Pancreas (tissue), 10 donors: ENCODE measurements around the gene TGFB1. TPM values are rescaled to one million over a fixed set of nuclear protein-coding genes. Genes with fewer than 3 reads are reported as not detected.

Source experiments
- ATAC-seq, 4 donors: fragments of 200-7000 bp; cut with Tn5 transposase; one replicate each; pipeline versions ENCODE4 v1.8.0 to v1.9.1; 2020; ENCODE audit warnings: mild to moderate bottlenecking in 4 of 4, moderate library complexity in 4 of 4
- DNase-seq, 6 donors: peaks; one replicate each; pipeline ENCODE4 v3.0.0-alpha.2; 2020
- FAIRE-seq: peaks from 2 replicates; lab custom pipeline; 2012; peaks lifted over from hg19 to GRCh38; lab: Jason Lieb, UNC
- H3K27ac ChIP-seq, 4 donors: fragments of 200-600 bp; sonication (generic); 1 replicate in 3 of 4; 2 replicates in 1 of 4; pipeline versions ENCODE4 v1.5.0 to v1.8.0; 2020
- H3K27me3 ChIP-seq, 4 donors: fragments of 200-600 bp; one replicate each; pipeline ENCODE4 v1.8.0; 2021
- H3K36me3 ChIP-seq, 3 donors: fragments of 200-600 bp; sonication (generic) in 1 of 3; one replicate each; pipeline versions ENCODE4 v1.5.0 to v1.8.0; 2020 to 2021
- H3K4me1 ChIP-seq, 3 donors: fragments of 200-600 bp; one replicate each; pipeline ENCODE4 v1.8.0; 2021
- H3K4me3 ChIP-seq, 4 donors: fragments of 200-600 bp; sonication (generic) in 2 of 4; one replicate each; pipeline versions ENCODE4 v1.5.0 to v1.8.0; 2020 to 2021
- H3K9me3 ChIP-seq, 4 donors: fragments of 200-600 bp; one replicate each; pipeline ENCODE4 v1.8.0; 2021
- WGBS, 2 donors: extraction: QIAGEN DNeasy Blood & Tissue Kit; methylation state at CpG; one replicate each; pipeline ENCODE4 v1.1.7; 2013; 5-methylcytosine and 5-hydroxymethylcytosine counted together
- intact Hi-C, 3 donors: fragments of 100-400 bp; cut with DNase I; formaldehyde crosslinking; loops; one replicate each; pipeline versions ENCODE4 v1.11.1 to v1.14.2; 2022
- polyA plus RNA-seq, 2 donors: library from polyadenylated mRNA; stranded (reverse); fragments of 200-250 nt; gene quantifications; one replicate each; pipeline ENCODE4 v1.2.3, GENCODE V29; 2013
- total RNA-seq, 6 donors: library from RNA; stranded (reverse); fragmentation: NEBNext Ultra II Directional in 4 of 6; extraction: Animal tissue kit (Norgen Biotek cat#: 25700) in 4 of 6; gene quantifications; one replicate each; pipeline versions ENCODE4 v1.2.1 to v1.2.4, GENCODE V29; 2021 to 2023
- TF ChIP-seq, protein P1 (sequence below), 4 donors: fragments of 200-600 bp; sonication (generic) in 3 of 4; IDR thresholded peaks; one replicate each; pipeline versions ENCODE4 v1.5.0 to v1.8.0; 2021; ENCODE audit warnings: antibody characterized with exemption in 4 of 4
- donor health status: healthy with polysubstance abuse.
- donor health status: DM: no; HTN: no; CAD: no; lungs with moderate emphysema.
- donor health status: DM: no; HTN: no; CAD: no.
- donor health status: control.
- donor health status: control.
- donor health status: Bipolar disorder and iron deficiency.
- donor health status: DM: yes; HTN: yes; CAD: no.
- donor health status: DM: no; HTN: no; CAD: no.
- donor health status: DM: no; HTN: no; CAD: no.
- donor health status: DM: yes; HTN: yes; CAD: no.

TGFB1 gene
- total and polyA plus RNA-seq, 8 donors = 3.3 to 32.3 (median 6.1) TPM

DNA sequence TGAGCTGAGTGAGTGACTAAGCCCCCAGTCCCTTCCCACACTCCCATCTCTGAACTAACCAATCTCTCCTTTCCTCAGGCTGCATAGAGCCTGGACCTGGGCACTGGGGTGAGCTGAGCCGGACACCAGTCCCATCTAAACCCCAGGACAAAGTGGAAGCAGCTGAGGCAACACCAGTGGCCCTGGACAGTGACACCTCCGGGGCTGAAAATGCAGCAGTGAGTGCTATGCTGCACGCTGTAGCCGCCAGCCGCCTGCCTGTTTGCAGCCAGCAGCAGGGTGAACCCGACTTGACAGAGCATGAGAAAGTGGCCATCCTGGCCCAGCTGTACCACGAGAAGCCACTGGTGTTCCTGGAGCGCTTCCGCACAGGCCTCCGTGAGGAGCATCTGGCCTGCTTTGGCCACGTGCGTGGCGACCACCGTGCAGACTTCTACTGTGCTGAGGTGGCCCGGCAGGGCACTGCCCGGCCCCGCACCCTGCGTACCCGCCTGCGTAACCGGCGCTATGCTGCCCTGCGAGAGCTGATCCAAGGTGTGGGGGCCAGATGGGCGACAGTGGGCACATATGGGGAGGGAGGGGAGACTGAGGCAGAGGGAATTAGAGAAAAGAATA is 37.3 kb downstream of the TGFB1 start:
- DNase-seq = no peak

DNA sequence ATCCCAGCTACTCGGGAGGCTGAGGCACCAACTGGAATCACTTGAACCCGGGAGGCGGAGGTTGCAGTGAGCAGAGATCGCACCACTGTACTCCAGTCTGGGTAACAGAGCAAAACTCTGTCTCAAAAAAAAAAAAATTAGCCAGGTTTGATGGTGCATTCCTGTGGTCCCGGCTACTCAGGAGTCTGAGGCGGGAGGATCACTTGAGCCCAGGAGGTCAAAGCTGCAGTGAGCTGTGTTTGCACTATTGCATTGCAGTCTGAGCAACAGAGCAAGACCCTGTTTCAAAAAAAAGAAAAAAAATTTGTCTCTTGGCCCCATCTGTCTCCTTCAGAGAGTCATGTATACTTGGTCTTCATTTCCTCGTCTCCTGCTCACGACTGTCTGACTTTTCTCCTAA is 42.1 kb downstream of the TGFB1 start:
- Histone ChIP-seq H3K36me3 (peaks cover 0 to 10% (median 8%) of the 10 kb centered on the region in 3 donors), H3K4me1 (peaks cover 6 to 25% (median 6%) of the 10 kb centered on the region in 3 donors), H3K27ac (no peak overlapping the region), H3K4me3 (no peak overlapping the region), H3K27me3 (no peaks in the 10 kb centered on the region), H3K9me3 (no peaks in the 10 kb centered on the region)
- TF ChIP-seq, protein P1, sequence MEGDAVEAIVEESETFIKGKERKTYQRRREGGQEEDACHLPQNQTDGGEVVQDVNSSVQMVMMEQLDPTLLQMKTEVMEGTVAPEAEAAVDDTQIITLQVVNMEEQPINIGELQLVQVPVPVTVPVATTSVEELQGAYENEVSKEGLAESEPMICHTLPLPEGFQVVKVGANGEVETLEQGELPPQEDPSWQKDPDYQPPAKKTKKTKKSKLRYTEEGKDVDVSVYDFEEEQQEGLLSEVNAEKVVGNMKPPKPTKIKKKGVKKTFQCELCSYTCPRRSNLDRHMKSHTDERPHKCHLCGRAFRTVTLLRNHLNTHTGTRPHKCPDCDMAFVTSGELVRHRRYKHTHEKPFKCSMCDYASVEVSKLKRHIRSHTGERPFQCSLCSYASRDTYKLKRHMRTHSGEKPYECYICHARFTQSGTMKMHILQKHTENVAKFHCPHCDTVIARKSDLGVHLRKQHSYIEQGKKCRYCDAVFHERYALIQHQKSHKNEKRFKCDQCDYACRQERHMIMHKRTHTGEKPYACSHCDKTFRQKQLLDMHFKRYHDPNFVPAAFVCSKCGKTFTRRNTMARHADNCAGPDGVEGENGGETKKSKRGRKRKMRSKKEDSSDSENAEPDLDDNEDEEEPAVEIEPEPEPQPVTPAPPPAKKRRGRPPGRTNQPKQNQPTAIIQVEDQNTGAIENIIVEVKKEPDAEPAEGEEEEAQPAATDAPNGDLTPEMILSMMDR (IDR thresholded peaks at IDR 0.05) = no peak
- WGBS, 2 donors = 86 to 90% methylated on average over 8 of the region's 8 CpGs
- DNase-seq = no peak
- no peak for FAIRE-seq
- intact Hi-C loops = no loop called here
- ATAC-seq = no peak

More for the DNA sequence above, 37.3 kb downstream of the TGFB1 start:
- H3K9me3 ChIP-seq = no peaks in the 10 kb centered on the region
- WGBS, 2 donors = 94% methylated on average over 24 of the region's 24 CpGs
- intact Hi-C loops = no loop called here
- TF ChIP-seq, protein P1 (IDR thresholded peaks at IDR 0.05) = no peak
- FAIRE-seq (no peak), ATAC-seq (no peak)
- H3K4me1 ChIP-seq = peaks cover 0 to 6% (median 0%) of the 10 kb centered on the region in 3 donors
- H3K4me3 ChIP-seq = no peak overlapping the region
- no peak overlapping the region for H3K27ac ChIP-seq
- peaks cover 0 to 24% (median 17%) of the 10 kb centered on the region in 3 donors for H3K36me3 ChIP-seq
- no peaks in the 10 kb centered on the region for H3K27me3 ChIP-seq

DNA sequence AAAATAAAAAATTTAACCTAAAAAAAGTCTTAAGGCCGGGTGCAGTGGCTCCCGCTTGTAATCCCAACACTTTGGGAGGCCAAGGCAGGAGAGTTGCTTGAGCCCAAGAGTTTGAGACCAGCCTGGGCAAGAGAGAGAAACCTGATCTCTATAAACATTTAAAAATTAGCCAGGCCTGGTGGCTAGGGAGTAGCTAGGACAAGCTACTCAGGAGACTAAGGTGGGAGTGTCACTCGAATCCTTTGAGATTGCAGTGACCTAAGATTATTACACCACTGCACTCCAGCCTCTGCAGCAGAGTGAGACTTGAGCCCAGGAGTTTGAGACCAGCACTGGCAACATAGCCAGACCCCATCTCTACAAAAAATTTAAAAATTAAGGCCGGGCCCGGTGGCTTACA is 42.6 kb downstream of the TGFB1 start:
- no peak for ATAC-seq
- Histone ChIP-seq H3K27ac (peak overlapping the region in 1 of 4 donors; percentile 98), H3K4me1 (peaks cover 6 to 25% (median 6%) of the 10 kb centered on the region in 3 donors)

DNA sequence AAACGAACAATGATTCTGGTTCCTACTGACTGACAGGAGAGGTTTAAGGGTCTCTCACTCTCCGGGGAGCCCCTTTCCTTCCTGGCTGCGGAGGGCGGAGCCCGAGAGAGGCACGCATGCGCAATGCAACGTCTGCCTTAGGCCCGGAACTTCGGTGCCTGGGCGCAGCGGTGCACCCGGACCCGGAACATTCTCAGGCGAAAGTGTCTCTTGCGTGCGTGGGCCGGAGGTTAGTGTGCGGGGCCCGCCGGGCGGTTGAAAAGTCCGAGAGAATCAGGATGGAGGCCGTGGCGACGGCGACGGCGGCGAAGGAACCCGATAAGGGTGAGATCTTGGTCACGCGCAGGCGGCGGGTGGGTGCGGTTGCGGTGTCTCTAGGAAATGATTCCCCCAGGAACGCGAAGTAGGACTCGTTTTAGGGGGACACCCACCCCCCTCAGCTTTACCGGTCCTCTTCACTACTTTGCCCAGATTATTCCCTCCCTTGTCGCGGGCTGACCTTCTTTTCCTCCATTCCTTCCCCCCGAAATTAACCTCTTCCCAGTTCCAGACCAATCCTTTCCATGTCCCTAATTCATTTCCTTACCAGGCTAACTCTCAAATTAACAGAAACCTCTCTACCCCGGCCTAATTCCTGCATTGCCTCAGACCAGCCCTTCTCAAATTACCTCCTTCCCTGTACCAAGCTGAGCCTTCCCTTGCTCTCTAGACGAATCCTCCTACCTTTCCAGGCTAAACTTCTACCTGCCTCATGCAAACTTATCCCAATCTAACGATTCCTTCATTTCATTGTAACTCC is 43.5 kb downstream of the TGFB1 start, which contains the start of gene CCDC97:
Gene CCDC97, plus strand, starts transcription at position 140 of the 799 bp plus-strand sequence. Its CDS starts 139 bp downstream, at position 279.
- Histone ChIP-seq H3K36me3 (peaks cover 0 to 18% (median 14%) of the 10 kb centered on the region in 3 donors), H3K9me3 (no peaks in the 10 kb centered on the region), H3K4me1 (peaks cover 6 to 25% (median 6%) of the 10 kb centered on the region in 3 donors), H3K27me3 (no peaks in the 10 kb centered on the region), H3K4me3 (peak within 1 kb of the TSS; percentile 47 to 84 (median 65)), H3K27ac (peak within 1 kb of the TSS; percentile 41 to 98 (median 92))
- DNase-seq = peak; percentile 81 to 95 (median 88)
- intact Hi-C loops = no loop called here
- 1% methylated on average over 44 to 47 of the region's 47 CpGs for WGBS, 2 donors
- no peak for FAIRE-seq
- TF ChIP-seq, protein P1 (IDR thresholded peaks at IDR 0.05) = no peak
- ATAC-seq = peak; percentile 85 to 90 (median 88)

More for the DNA sequence above, 42.6 kb downstream of the TGFB1 start:
- intact Hi-C loops = no loop called here
- Histone ChIP-seq H3K36me3 (peaks cover 0 to 10% (median 9%) of the 10 kb centered on the region in 3 donors), H3K9me3 (no peaks in the 10 kb centered on the region), H3K4me3 (peak overlapping the region; percentile 47 to 84 (median 65)), H3K27me3 (no peaks in the 10 kb centered on the region)
- TF ChIP-seq, protein P1 (IDR thresholded peaks at IDR 0.05) = no peak
- FAIRE-seq = no peak
- DNase-seq = no peak
- 38 to 43% methylated on average over 5 of the region's 5 CpGs for WGBS, 2 donors
